Adrenal gland (tissue), 12 donors: ENCODE data around the gene ATP12A. TPM values are rescaled to one million over a fixed set of nuclear protein-coding genes. Genes with fewer than 3 reads are reported as not detected.
A peak's percentile ranks its signal among the peaks of the same experiment; 100 is the strongest.
"Not testable (repeated sequence)": the region's sequence is repeated elsewhere in the genome, so short reads cannot be mapped to it uniquely, and the experiment has no call there.

Experiments
- DNase-seq, 7 donors: peaks; one replicate each; pipeline ENCODE4 v3.0.0-alpha.2; 2019 to 2020
- H3K27ac ChIP-seq, 5 donors: fragments of 200-600 bp; sonication (generic) in 4 of 5; 1 replicate in 3 of 5; 2 replicates in 2 of 5; pipeline versions ENCODE4 v1.5.1 to v1.8.0; 2016 to 2020; ENCODE audit warnings: mild to moderate bottlenecking in 1 of 5
- H3K27me3 ChIP-seq: fragments of 200-600 bp; 2 replicates; pipeline ENCODE4 v1.8.0; 2021
- H3K36me3 ChIP-seq, 2 donors: fragments of 200-600 bp; replicated peaks in 1 of 2; 1 replicate in 1 of 2; 2 replicates in 1 of 2; pipeline versions ENCODE4 v1.5.1 to v1.8.0; 2018 to 2022
- H3K4me1 ChIP-seq, 2 donors: fragments of 200-600 bp; replicated peaks in 1 of 2; 1 replicate in 1 of 2; 2 replicates in 1 of 2; pipeline versions ENCODE4 v1.5.1 to v1.8.0; 2018 to 2021
- H3K4me3 ChIP-seq, 4 donors: fragments of 200-600 bp; sonication (generic) in 3 of 4; one replicate each; pipeline ENCODE4 v1.5.1; 2016 to 2018
- H3K9me3 ChIP-seq, 3 donors: fragments of 200-600 bp; sonication (generic) in 1 of 3; replicated peaks in 1 of 3; 1 replicate in 2 of 3; 2 replicates in 1 of 3; pipeline versions ENCODE4 v1.5.1 to v1.8.0; 2016 to 2021
- CTCF ChIP-seq, 6 experiments: fragments of 450-650 bp in 4 of 6; fragments of 200-600 bp in 2 of 6; sonication (generic) in 1 of 6; IDR thresholded peaks; 1 replicate in 5 of 6; 2 replicates in 1 of 6; pipeline versions ENCODE4 v1.5.1 to v1.8.0; 2016 to 2021; ENCODE audit warnings: antibody characterized with exemption in 6 of 6, mild to moderate bottlenecking in 2 of 6, moderate library complexity in 1 of 6
- POLR2A ChIP-seq, 2 donors: fragments of 450-650 bp; IDR thresholded peaks; one replicate each; pipeline ENCODE4 v1.6.1; 2017; ENCODE audit warnings: antibody characterized with exemption in 2 of 2, mild to moderate bottlenecking in 2 of 2, moderate library complexity in 1 of 2
- WGBS, 4 donors: extraction: QIAGEN DNeasy Blood & Tissue Kit in 2 of 4; methylation state at CpG; one replicate each; pipeline versions ENCODE4 v1.1.5 to v1.1.7; 2013 to 2017; 5-methylcytosine and 5-hydroxymethylcytosine counted together
- intact Hi-C, 2 donors: fragments of 100-400 bp; cut with DNase I; formaldehyde crosslinking; loops; one replicate each; pipeline versions ENCODE4 v1.14.1 to v1.15.0; 2022 to 2023
- polyA plus RNA-seq, 3 donors: library from polyadenylated mRNA; stranded (reverse); fragments of 200-250 nt in 2 of 3; fragments of 350-450 nt in 1 of 3; fragmentation: Illumina TruSeq in 1 of 3; extraction: RNeasy Lipid Tissue Mini Kit (QIAGEN cat#74804) in 1 of 3; gene quantifications; one replicate each; pipeline ENCODE4 v1.2.3, GENCODE V29; 2013 to 2014
- total RNA-seq, 9 donors: library from RNA; depleted of rRNA in 4 of 9; stranded (reverse); fragments of >200 nt in 4 of 9; fragments of 120-200 nt in 1 of 9; fragmentation: NEBNext Ultra II Directional in 1 of 9; extraction: Animal tissue kit (Norgen Biotek cat#: 25700) in 1 of 9; gene quantifications; one replicate each; pipeline versions ENCODE4 v1.1.0 to v1.2.4, GENCODE V29; 2013 to 2023
- donor health status: healthy with polysubstance abuse.
- donor health status: Bipolar disorder and iron deficiency.
- donor health status: DM: yes; HTN: yes; CAD: no.
- donor health status: DM: no; HTN: no; CAD: no.
- donor health status: DM: no; HTN: no; CAD: no.
- donor health status: DM: yes; HTN: yes; CAD: no.

ATP12A gene
- total and polyA plus RNA-seq, 12 donors = 0.04 to 0.06 TPM; not detected in 10

- WGBS, 4 donors = 66 to 88% (median 79%) methylated on average over 7 to 12 of the region's 12 CpGs
- DNase-seq = no peak
- intact Hi-C loops = no loop called here
These were observed 43.0 kb downstream of the ATP12A start for GRCh38 chr13:24723206-24723605.

GRCh38 chr13:24724714-24725113 is 44.5 kb downstream of the ATP12A start:
- Histone ChIP-seq H3K9me3 (no peaks in the 10 kb centered on the region), H3K4me3 (no peak overlapping the region), H3K4me1 (no peaks in the 10 kb centered on the region), H3K36me3 (no peaks in the 10 kb centered on the region), H3K27me3 (no peaks in the 10 kb centered on the region), H3K27ac (no peak overlapping the region)
- intact Hi-C loops = loop anchor here in 1 of 2 donors (5.0 kb wide), 1 partner anchor 32 kb away; no protein-coding TSS in a partner anchor
- TF ChIP-seq CTCF (IDR thresholded peaks at IDR 0.05) (no peak), POLR2A (IDR thresholded peaks at IDR 0.05) (no peak)
- no peak for DNase-seq
- 42 to 60% (median 58%) methylated on average over 2 of the region's 2 CpGs for WGBS, 4 donors

More at GRCh38 chr13:24723206-24723605, 43.0 kb downstream of the ATP12A start:
- no peak for TF ChIP-seq POLR2A (IDR thresholded peaks at IDR 0.05)
- TF ChIP-seq CTCF (IDR thresholded peaks at IDR 0.05) = no peak
- no peaks in the 10 kb centered on the region for H3K36me3 ChIP-seq
- H3K4me1 ChIP-seq = no peaks in the 10 kb centered on the region
- H3K9me3 ChIP-seq = no peaks in the 10 kb centered on the region
- H3K4me3 ChIP-seq = no peak overlapping the region
- no peaks in the 10 kb centered on the region for H3K27me3 ChIP-seq
- no peak overlapping the region for H3K27ac ChIP-seq

GRCh38 chr13:24725379-24725778 is 45.2 kb downstream of the ATP12A start:
- no peak for DNase-seq
- Histone ChIP-seq H3K9me3 (no peaks in the 10 kb centered on the region), H3K36me3 (no peaks in the 10 kb centered on the region), H3K27me3 (no peaks in the 10 kb centered on the region), H3K27ac (no peak overlapping the region), H3K4me1 (no peaks in the 10 kb centered on the region), H3K4me3 (no peak overlapping the region)
- intact Hi-C loops = loop anchor here in 1 of 2 donors (5.0 kb wide), 1 partner anchor 33 kb away; no protein-coding TSS in a partner anchor
- WGBS, 4 donors = 73 to 82% (median 76%) methylated on average over 5 of the region's 5 CpGs
- TF ChIP-seq POLR2A (IDR thresholded peaks at IDR 0.05) (no peak), CTCF (IDR thresholded peaks at IDR 0.05) (no peak)

GRCh38 chr13:24727731-24728601 is 47.8 kb downstream of the ATP12A start:
- H3K4me1 ChIP-seq = no peaks in the 10 kb centered on the region
- peak; percentile 56 to 86 (median 77) for DNase-seq
- H3K27ac ChIP-seq = no peak overlapping the region
- WGBS, 4 donors = 58 to 61% (median 59%) methylated on average over 24 of the region's 24 CpGs
- no peaks in the 10 kb centered on the region for H3K36me3 ChIP-seq
- no peak overlapping the region for H3K4me3 ChIP-seq
- H3K9me3 ChIP-seq = no peaks in the 10 kb centered on the region
- TF ChIP-seq CTCF (IDR thresholded peaks at IDR 0.05) (peak; percentile 73 to 98 (median 76)), POLR2A (IDR thresholded peaks at IDR 0.05) (no peak)
- intact Hi-C loops = loop anchor here in 1 of 2 donors (5.0 kb wide), 1 partner anchor 36 kb away; no protein-coding TSS in a partner anchor
- H3K27me3 ChIP-seq = no peaks in the 10 kb centered on the region

GRCh38 chr13:24730873-24731567 is 50.8 kb downstream of the ATP12A start:
- intact Hi-C loops, DNase-seq, H3K9me3 ChIP-seq, H3K4me1 ChIP-seq, H3K36me3 ChIP-seq, H3K27ac ChIP-seq, H3K4me3 ChIP-seq, H3K27me3 ChIP-seq: not testable (repeated sequence)
- WGBS, 4 donors = 71 to 93% (median 86%) methylated on average over 4 of the region's 4 CpGs
